Epithelial cell of esophagus (primary cell): Measurements from ENCODE around the gene CTSA.

Experiments
- DNase-seq: peaks from one replicate; pipeline ENCODE4 v3.0.0; 2010; ENCODE audit warnings: low read depth
- H3K4me3 ChIP-seq: 2 replicates; pipeline ENCODE4 v1.5.1; 2011; ENCODE audit warnings: mild to moderate bottlenecking, low read length, control low read depth
- TF ChIP-seq, protein P1 (sequence below): IDR thresholded peaks from 2 replicates; pipeline ENCODE4 v1.5.1; 2011; ENCODE audit warnings: low read depth, mild to moderate bottlenecking, low read length, control low read depth, inconsistent platforms; ENCODE audit not compliant: insufficient read depth; ENCODE audit errors: missing control alignments

The CTSA gene

DNA sequence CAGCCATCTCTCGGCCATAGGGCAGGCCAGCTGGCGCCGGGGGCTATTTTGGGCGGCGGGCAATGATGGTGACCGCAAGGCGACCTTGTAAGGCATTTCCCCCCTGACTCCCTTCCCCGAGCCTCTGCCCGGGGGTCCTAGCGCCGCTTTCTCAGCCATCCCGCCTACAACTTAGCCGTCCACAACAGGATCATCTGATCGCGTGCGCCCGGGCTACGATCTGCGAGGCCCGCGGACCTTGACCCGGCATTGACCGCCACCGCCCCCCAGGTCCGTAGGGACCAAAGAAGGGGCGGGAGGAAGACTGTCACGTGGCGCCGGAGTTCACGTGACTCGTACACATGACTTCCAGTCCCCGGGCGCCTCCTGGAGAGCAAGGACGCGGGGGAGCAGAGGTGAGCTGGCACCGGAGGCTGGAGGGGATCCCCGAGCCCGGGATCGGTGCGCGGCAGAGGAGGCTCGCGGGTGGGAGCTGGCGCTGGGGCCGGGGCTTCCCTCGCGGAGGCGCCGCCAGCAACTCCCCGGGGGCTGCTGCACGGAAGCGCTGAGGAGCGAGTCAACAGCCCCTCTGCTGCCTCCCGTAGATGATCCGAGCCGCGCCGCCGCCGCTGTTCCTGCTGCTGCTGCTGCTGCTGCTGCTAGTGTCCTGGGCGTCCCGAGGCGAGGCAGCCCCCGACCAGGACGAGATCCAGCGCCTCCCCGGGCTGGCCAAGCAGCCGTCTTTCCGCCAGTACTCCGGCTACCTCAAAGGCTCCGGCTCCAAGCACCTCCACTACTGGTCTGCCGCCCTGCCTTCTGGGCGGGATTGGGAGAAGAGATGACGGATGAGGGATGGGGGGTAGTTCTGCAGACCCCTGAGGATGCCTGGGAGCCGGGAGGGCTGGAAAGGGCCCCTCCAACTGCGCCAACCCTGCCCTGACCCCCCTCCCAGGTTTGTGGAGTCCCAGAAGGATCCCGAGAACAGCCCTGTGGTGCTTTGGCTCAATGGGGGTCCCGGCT is at the start of gene CTSA, which contains the start of gene NEURL2:
Gene CTSA (plus strand): TSS at position 351 of the 999 bp plus-strand sequence. CDS start 234 bp downstream, at position 585.
Gene NEURL2 (minus strand): TSS at position 224 of the 999 bp plus-strand sequence. CDS start 217 bp downstream, at position 7.
- H3K4me3 ChIP-seq, result peak within 1 kb of the TSS; percentile 89
- TF ChIP-seq, protein P1, sequence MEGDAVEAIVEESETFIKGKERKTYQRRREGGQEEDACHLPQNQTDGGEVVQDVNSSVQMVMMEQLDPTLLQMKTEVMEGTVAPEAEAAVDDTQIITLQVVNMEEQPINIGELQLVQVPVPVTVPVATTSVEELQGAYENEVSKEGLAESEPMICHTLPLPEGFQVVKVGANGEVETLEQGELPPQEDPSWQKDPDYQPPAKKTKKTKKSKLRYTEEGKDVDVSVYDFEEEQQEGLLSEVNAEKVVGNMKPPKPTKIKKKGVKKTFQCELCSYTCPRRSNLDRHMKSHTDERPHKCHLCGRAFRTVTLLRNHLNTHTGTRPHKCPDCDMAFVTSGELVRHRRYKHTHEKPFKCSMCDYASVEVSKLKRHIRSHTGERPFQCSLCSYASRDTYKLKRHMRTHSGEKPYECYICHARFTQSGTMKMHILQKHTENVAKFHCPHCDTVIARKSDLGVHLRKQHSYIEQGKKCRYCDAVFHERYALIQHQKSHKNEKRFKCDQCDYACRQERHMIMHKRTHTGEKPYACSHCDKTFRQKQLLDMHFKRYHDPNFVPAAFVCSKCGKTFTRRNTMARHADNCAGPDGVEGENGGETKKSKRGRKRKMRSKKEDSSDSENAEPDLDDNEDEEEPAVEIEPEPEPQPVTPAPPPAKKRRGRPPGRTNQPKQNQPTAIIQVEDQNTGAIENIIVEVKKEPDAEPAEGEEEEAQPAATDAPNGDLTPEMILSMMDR, result no peak
- DNase-seq, result peak; percentile 89

DNA sequence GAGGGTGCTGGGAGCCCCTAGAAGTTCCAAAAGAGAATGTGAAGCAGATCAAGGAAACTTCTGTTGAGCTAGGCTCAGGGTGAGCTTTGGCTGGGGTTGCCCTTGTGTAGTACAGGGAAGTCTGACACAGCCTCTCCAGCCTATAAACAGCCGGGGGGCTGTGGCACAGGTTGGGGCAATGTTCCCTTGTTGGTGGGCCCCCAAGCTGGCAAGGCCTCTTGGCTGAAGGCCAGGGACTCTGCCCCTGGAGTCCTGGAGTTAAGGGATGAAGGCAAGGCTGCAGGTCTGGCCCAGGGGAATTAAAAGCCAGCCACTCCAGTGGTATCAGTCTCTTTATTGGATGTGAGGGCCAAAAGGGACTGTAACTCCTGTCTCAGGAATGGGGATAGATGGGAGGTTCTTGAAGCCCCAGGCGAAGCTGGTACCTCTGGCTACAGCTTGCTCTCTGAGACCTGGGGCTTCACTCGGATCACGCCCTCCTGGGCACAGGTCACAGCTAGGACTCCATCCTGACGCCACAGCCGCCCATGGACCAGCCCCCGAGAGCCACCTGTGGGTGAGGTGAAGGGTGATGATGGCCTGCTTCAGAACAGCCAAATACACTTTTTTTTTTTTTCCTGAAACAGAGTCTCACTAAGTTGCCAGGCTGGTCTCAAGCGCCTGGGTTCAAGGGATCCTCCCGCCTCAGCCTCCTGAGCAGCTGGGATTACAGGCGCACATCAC is 49.6 kb upstream of the CTSA start:
- no peak overlapping the region for H3K4me3 ChIP-seq
- no peak for DNase-seq
- TF ChIP-seq, protein P1, result no peak

GRCh38 chr20:45842169-45842812 is 48.8 kb upstream of the CTSA start:
- DNase-seq, result no peak
- H3K4me3 ChIP-seq, result no peak overlapping the region
- TF ChIP-seq, protein P1, result no peak

DNA sequence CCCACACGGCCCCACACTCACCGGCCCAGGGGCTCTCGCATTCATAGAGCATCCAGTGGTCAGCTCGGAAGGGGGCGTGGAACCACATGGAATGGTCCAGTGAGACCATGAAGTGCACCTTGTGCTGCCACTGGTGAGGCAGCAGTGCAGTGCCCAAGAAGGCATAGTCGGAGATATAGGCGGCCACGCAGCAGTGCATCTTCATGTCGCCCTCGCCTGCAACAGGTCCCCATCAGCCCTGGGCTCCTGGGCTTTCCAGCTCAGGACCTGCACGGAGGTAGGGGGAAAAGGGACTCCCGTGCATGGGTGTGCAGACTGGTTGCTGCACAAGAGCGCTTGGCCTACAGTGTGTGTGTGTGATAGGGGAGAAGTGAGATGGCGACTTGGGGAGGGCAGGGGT is 47.6 kb upstream of the CTSA start:
- no peak overlapping the region for H3K4me3 ChIP-seq
- TF ChIP-seq, protein P1, result no peak
- no peak for DNase-seq

DNA sequence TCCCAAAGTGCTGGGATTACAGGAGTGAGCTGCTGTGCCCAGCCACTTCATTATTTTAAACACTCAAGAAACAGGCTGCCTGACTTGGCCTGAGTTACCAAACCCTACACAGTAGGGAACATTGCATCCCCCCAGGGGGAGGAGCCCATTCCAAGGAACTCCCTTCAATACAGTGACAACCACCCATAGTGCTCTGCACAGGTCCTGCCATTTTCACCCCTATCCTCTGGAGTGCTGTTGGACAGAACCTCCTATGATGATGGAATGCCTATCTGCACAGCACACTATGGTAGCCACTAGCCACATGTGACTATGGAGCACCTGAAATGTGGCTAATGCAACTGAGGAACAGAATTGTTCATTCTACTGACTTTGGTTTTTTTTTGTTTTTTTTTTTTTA is 45.7 kb upstream of the CTSA start:
- TF ChIP-seq, protein P1, result no peak
- DNase-seq, result no peak
- H3K4me3 ChIP-seq, result no peak overlapping the region

GRCh38 chr20:45848421-45848820 is 42.7 kb upstream of the CTSA start:
- TF ChIP-seq, protein P1, result no peak

More at GRCh38 chr20:45848421-45848820, 42.7 kb upstream of the CTSA start:
- DNase-seq, result no peak
- no peak overlapping the region for H3K4me3 ChIP-seq
